SK-N-SH (cell line): ENCODE results near the gene CDPF1. TPM values are rescaled to one million over a fixed set of nuclear protein-coding genes. Genes with fewer than 3 reads are reported as not detected.

Source experiments
- CTCF ChIA-PET: fragments of 300-600, 350-600 bp; formaldehyde crosslinking; extraction: SDS; loops from one replicate; lab custom pipeline; 2021; lab: Yijun Ruan, JAX
- POLR2A ChIA-PET: fragments of 350-600 bp; sonication (Branson Sonifier 250); formaldehyde crosslinking; extraction: SDS; loops from one replicate; lab custom pipeline; 2020; ENCODE audit warnings: antibody characterized with exemption, inconsistent platforms; lab: Yijun Ruan, JAX
- DNase-seq: peaks from one replicate; pipeline ENCODE4 v3.0.0; 2012
- H2AFZ ChIP-seq: fragments of 200-600 bp; sonication (generic); 2 replicates; pipeline ENCODE4 v1.8.1; 2016; ENCODE audit warnings: antibody characterized with exemption, mild to moderate bottlenecking, low read depth
- H3F3A ChIP-seq: fragments of 200-600 bp; sonication (generic); replicated peaks from 2 replicates; pipeline ENCODE3; 2016; ENCODE audit warnings: antibody characterized with exemption, mild to moderate bottlenecking; ENCODE audit not compliant: insufficient read depth
- H3K27ac ChIP-seq, 2 experiments: fragments of 200-500 bp in 1 of 2; fragments of 200-600 bp in 1 of 2; sonication (Bioruptor generic) in 1 of 2; sonication (generic), shearing (Covaris generic) in 1 of 2; 2 replicates each; pipeline versions ENCODE4 v1.5.1 to v1.6.1; 2014 to 2016; ENCODE audit warnings: low read depth in 2 of 2, inconsistent platforms in 1 of 2, low read length in 1 of 2, mild to moderate bottlenecking in 1 of 2, mixed read lengths in 1 of 2
- H3K27me3 ChIP-seq: fragments of 200-600 bp; sonication (generic), shearing (Covaris generic); 2 replicates; pipeline ENCODE4 v1.6.1; 2016; ENCODE audit warnings: mixed run types; ENCODE audit not compliant: insufficient read depth
- H3K36me3 ChIP-seq, 2 experiments: fragments of 200-500 bp in 1 of 2; fragments of 200-600 bp in 1 of 2; sonication (Bioruptor generic) in 1 of 2; sonication (generic) in 1 of 2; replicated peaks in 1 of 2; 2 replicates each; pipeline versions ENCODE3 to v1.5.1; 2014 to 2016; ENCODE audit warnings: low read length in 1 of 2, mild to moderate bottlenecking in 1 of 2; ENCODE audit not compliant: insufficient read depth in 2 of 2, control insufficient read depth in 1 of 2
- H3K4me1 ChIP-seq, 2 experiments: fragments of 200-500 bp in 1 of 2; fragments of 200-600 bp in 1 of 2; sonication (Bioruptor generic) in 1 of 2; sonication (generic), shearing (Covaris generic) in 1 of 2; 2 replicates each; pipeline versions ENCODE4 v1.5.1 to v1.6.1; 2014 to 2016; ENCODE audit warnings: low read depth in 1 of 2, low read length in 1 of 2, mixed run types in 1 of 2; ENCODE audit not compliant: insufficient read depth in 2 of 2, control insufficient read depth in 1 of 2
- H3K4me2 ChIP-seq: fragments of 200-600 bp; sonication (generic), shearing (Covaris generic); 2 replicates; pipeline ENCODE4 v1.6.1; 2017; ENCODE audit warnings: mixed run types
- H3K4me3 ChIP-seq, 2 experiments: fragments of 200-500 bp in 1 of 2; fragments of 200-600 bp in 1 of 2; sonication (Bioruptor generic) in 1 of 2; sonication (generic), shearing (Covaris generic) in 1 of 2; 2 replicates each; pipeline versions ENCODE4 v1.5.1 to v1.8.1; 2014 to 2016; ENCODE audit warnings: low read depth in 2 of 2, inconsistent platforms in 1 of 2, low read length in 1 of 2, mild to moderate bottlenecking in 1 of 2, mixed read lengths in 1 of 2, moderate library complexity in 1 of 2
- H3K79me2 ChIP-seq: fragments of 200-600 bp; sonication (generic); 2 replicates; pipeline ENCODE4 v1.8.1; 2017; ENCODE audit warnings: mild to moderate bottlenecking; ENCODE audit not compliant: insufficient read depth
- H3K9ac ChIP-seq: fragments of 200-600 bp; sonication (generic); 2 replicates; pipeline ENCODE4 v1.6.1; 2017; ENCODE audit warnings: mixed run types
- H3K9me2 ChIP-seq: fragments of 200-600 bp; sonication (generic); 2 replicates; pipeline ENCODE4 v1.6.1; 2017; ENCODE audit warnings: mixed run types
- H3K9me3 ChIP-seq: fragments of 200-600 bp; sonication (generic); 2 replicates; pipeline ENCODE4 v1.6.1; 2017; ENCODE audit warnings: mixed run types, mild to moderate bottlenecking, moderate library complexity
- H4K20me1 ChIP-seq: fragments of 200-600 bp; sonication (generic); 2 replicates; pipeline ENCODE4 v1.6.1; 2017; ENCODE audit warnings: mild to moderate bottlenecking, mixed run types; ENCODE audit not compliant: insufficient read depth
- EP300 ChIP-seq, 2 experiments: IDR thresholded peaks; 2 replicates each; pipeline versions ENCODE4 v1.4.0 to v1.6.1; 2012; ENCODE audit warnings: borderline replicate concordance in 1 of 2, low read depth in 1 of 2, low read length in 1 of 2
- EZH2phosphoT487 ChIP-seq: fragments of 200-600 bp; sonication (generic); IDR thresholded peaks from 2 replicates; pipeline ENCODE4 v1.6.1; 2017; ENCODE audit warnings: low read depth, mixed run types, mild to moderate bottlenecking, antibody characterized with exemption, moderate library complexity, borderline replicate concordance
- FOSL2 ChIP-seq: IDR thresholded peaks from 2 replicates; pipeline ENCODE4 v1.4.0; 2012; ENCODE audit warnings: low read depth, mild to moderate bottlenecking, moderate library complexity, borderline replicate concordance
- FOXJ3 ChIP-seq: sonication (generic); formaldehyde crosslinking; IDR thresholded peaks from 2 replicates; pipeline ENCODE4 v1.5.1; 2020; ENCODE audit warnings: mild to moderate bottlenecking, missing genetic modification reagents
- GABPA ChIP-seq: IDR thresholded peaks from 2 replicates; pipeline ENCODE4 v1.4.0; 2012; ENCODE audit warnings: low read depth, mild to moderate bottlenecking
- MEF2A ChIP-seq: IDR thresholded peaks from 2 replicates; pipeline ENCODE4 v1.4.0; 2012; ENCODE audit warnings: low read depth, borderline replicate concordance
- NFIC ChIP-seq: IDR thresholded peaks from 2 replicates; pipeline ENCODE4 v1.4.0; 2012; ENCODE audit warnings: borderline replicate concordance
- NRF1 ChIP-seq: IDR thresholded peaks from 2 replicates; pipeline ENCODE4 v1.6.1; 2012; ENCODE audit warnings: low read depth, mild to moderate bottlenecking, low read length
- RCOR1 ChIP-seq: fragments of 150-350 bp; IDR thresholded peaks from 2 replicates; pipeline ENCODE4 v1.6.1; 2017; ENCODE audit warnings: antibody characterized with exemption, low read length
- RXRA ChIP-seq: IDR thresholded peaks from 2 replicates; pipeline ENCODE4 v1.4.0; 2012; ENCODE audit warnings: low read depth, mild to moderate bottlenecking, borderline replicate concordance
- SIN3A ChIP-seq: IDR thresholded peaks from 2 replicates; pipeline ENCODE4 v1.6.1; 2012; ENCODE audit warnings: low read depth, mild to moderate bottlenecking, low read length, moderate library complexity, borderline replicate concordance
- TAF1 ChIP-seq: IDR thresholded peaks from 2 replicates; pipeline ENCODE4 v1.6.1; 2012; ENCODE audit warnings: low read depth, mild to moderate bottlenecking, low read length, moderate library complexity, borderline replicate concordance
- TCF12 ChIP-seq: IDR thresholded peaks from 2 replicates; pipeline ENCODE4 v1.4.0; 2012
- WGBS: methylation state at CpG from one replicate; pipeline ENCODE4 v1.1.6; 2017; ENCODE audit warnings: low lambda C conversion rate; 5-methylcytosine and 5-hydroxymethylcytosine counted together
- polyA plus RNA-seq, 3 experiments: library from polyadenylated mRNA; depleted of rRNA; stranded (reverse); fragments of >200 nt; gene quantifications; 2 replicates each; pipeline ENCODE4 v1.2.3, GENCODE V29; 2012
- TF ChIP-seq, protein P1 (sequence below): IDR thresholded peaks from 2 replicates; pipeline ENCODE4; 2012
- TF ChIP-seq, protein P2 (sequence below): IDR thresholded peaks from 2 replicates; pipeline ENCODE4 v1.4.0; 2012; ENCODE audit warnings: low read depth, borderline replicate concordance
- TF ChIP-seq, protein P3 (sequence below): fragments of 150-350 bp; IDR thresholded peaks from 2 replicates; pipeline ENCODE4 v1.6.1; 2016; ENCODE audit warnings: mild to moderate bottlenecking, low read depth, low read length
- TF ChIP-seq, protein P4 (sequence below): fragments of 150-350 bp; IDR thresholded peaks from 2 replicates; pipeline ENCODE4 v1.6.1; 2017; ENCODE audit warnings: antibody characterized with exemption, low read length, low read depth, borderline replicate concordance

CDPF1 gene
- polyA plus RNA-seq, 1 of the 3 experiments (the other 2 are of a cell fraction): 25.3 TPM

DNA sequence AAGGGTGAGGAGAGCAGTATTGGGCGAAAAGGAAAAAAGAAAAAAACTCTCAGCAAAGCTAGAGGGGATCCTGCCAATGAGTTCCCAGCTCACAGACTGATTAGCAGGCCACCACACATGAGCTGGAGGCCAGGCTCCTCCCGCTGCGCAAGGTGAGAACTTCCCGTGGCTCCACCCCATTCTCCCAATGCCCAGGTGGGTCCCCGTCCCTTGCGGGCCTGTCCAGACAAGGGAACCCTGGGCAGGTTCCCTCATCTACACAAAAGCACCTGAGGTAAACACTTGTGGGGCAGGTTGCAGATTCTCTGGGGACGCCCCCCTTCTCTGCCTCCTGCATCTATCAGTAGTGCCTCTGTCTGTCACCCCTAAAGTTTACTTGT is 46.5 kb downstream of the CDPF1 start (continued):
- no peak for TF ChIP-seq NRF1
- TF ChIP-seq, protein P1, sequence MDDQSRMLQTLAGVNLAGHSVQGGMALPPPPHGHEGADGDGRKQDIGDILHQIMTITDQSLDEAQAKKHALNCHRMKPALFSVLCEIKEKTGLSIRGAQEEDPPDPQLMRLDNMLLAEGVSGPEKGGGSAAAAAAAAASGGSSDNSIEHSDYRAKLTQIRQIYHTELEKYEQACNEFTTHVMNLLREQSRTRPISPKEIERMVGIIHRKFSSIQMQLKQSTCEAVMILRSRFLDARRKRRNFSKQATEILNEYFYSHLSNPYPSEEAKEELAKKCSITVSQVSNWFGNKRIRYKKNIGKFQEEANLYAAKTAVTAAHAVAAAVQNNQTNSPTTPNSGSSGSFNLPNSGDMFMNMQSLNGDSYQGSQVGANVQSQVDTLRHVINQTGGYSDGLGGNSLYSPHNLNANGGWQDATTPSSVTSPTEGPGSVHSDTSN: no peak
- TF ChIP-seq TAF1: no peak
- no peak for TF ChIP-seq SIN3A

- CTCF ChIA-PET: no interaction called here
- H3K9ac ChIP-seq: no peak overlapping the region
- H3K27ac ChIP-seq: no peak overlapping the region
- peaks cover 0 to 22% of the 10 kb centered on the region in 2 experiments for H3K36me3 ChIP-seq
- H3K4me2 ChIP-seq: no peak overlapping the region
- no peaks in the 10 kb centered on the region for H3K27me3 ChIP-seq
- WGBS: 94% methylated on average over 12 of the region's 12 CpGs
- TF ChIP-seq, protein P2, sequence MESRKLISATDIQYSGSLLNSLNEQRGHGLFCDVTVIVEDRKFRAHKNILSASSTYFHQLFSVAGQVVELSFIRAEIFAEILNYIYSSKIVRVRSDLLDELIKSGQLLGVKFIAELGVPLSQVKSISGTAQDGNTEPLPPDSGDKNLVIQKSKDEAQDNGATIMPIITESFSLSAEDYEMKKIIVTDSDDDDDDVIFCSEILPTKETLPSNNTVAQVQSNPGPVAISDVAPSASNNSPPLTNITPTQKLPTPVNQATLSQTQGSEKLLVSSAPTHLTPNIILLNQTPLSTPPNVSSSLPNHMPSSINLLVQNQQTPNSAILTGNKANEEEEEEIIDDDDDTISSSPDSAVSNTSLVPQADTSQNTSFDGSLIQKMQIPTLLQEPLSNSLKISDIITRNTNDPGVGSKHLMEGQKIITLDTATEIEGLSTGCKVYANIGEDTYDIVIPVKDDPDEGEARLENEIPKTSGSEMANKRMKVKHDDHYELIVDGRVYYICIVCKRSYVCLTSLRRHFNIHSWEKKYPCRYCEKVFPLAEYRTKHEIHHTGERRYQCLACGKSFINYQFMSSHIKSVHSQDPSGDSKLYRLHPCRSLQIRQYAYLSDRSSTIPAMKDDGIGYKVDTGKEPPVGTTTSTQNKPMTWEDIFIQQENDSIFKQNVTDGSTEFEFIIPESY: no peak
- POLR2A ChIA-PET: no interaction called here
- H3K9me3 ChIP-seq: no peaks in the 10 kb centered on the region
- no peaks in the 10 kb centered on the region for H3K9me2 ChIP-seq
- DNase-seq: no peak
- no peak overlapping the region for H3K4me3 ChIP-seq
- H3K4me1 ChIP-seq: no peaks in the 10 kb centered on the region
- no peaks in the 10 kb centered on the region for H4K20me1 ChIP-seq
- H3K79me2 ChIP-seq: no peaks in the 10 kb centered on the region
- no peak overlapping the region for H2AFZ ChIP-seq
- H3F3A ChIP-seq: no peaks in the 10 kb centered on the region
These were observed 47.0 kb downstream of the CDPF1 start for GRCh38 chr22:46202897-46203600.

DNA sequence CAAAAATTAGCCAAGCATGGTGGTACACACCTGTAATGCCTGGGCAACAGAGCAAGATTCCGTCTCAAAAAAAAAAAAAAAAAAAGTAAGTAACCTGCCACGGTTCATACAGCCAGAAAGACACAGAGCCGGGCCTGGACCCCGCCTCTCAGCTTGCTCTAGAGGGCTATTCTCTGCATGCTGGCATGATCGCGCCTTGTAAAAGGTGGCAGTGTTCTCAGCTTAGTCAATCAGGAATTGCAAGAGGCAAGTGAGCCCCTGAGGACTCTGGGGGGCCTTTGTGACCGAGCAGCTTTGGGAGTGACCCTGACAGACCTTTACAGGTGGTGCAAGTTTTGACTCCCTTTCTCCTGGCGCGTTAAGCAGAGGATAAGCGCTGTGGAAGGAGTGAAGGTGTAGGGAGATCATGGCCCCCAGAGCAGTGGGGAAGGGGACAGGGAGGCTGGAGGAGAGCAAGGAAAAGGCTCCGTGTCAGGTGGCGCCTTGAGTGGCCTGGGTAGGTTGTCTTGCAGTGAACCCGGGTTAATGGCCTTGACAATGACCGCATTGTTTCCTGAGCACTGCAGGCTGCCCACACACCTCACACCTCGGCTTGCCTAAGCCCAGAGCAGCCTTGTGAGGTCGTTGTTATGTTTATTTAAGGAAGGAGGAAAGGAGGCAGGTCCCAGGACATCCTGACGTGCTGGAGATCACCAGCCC is 48.9 kb downstream of the CDPF1 start:
- WGBS: 86% methylated on average over 15 of the region's 17 CpGs
- Histone ChIP-seq H3K4me2 (no peak overlapping the region), H3K27me3 (no peaks in the 10 kb centered on the region), H3K9ac (no peak overlapping the region), H4K20me1 (no peaks in the 10 kb centered on the region), H2AFZ (no peak overlapping the region), H3K4me1 (peaks cover 0 to 1% of the 10 kb centered on the region in 2 experiments; a peak in 1 of 4 replicates), H3K9me3 (no peaks in the 10 kb centered on the region), H3K79me2 (no peaks in the 10 kb centered on the region), H3K4me3 (no peak overlapping the region), H3K36me3 (peaks cover 0 to 18% of the 10 kb centered on the region in 2 experiments), H3F3A (no peaks in the 10 kb centered on the region), H3K27ac (no peak overlapping the region), H3K9me2 (no peaks in the 10 kb centered on the region)
- no peak for DNase-seq
- CTCF ChIA-PET: no interaction called here
- POLR2A ChIA-PET: no interaction called here
- no peak for TF ChIP-seq EZH2phosphoT487
- TF ChIP-seq, protein P3, sequence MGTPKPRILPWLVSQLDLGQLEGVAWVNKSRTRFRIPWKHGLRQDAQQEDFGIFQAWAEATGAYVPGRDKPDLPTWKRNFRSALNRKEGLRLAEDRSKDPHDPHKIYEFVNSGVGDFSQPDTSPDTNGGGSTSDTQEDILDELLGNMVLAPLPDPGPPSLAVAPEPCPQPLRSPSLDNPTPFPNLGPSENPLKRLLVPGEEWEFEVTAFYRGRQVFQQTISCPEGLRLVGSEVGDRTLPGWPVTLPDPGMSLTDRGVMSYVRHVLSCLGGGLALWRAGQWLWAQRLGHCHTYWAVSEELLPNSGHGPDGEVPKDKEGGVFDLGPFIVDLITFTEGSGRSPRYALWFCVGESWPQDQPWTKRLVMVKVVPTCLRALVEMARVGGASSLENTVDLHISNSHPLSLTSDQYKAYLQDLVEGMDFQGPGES: no peak
- TF ChIP-seq EP300 (IDR thresholded peaks at IDR 0.05; ENCODE audit: borderline replicate concordance in 1 of 2, low read depth in 1 of 2, low read length in 1 of 2): no peak
- TF ChIP-seq FOSL2: no peak
- TF ChIP-seq RCOR1: no peak
- no peak for TF ChIP-seq NFIC
- TF ChIP-seq MEF2A: no peak
- no peak for TF ChIP-seq RXRA
- TF ChIP-seq NRF1: no peak
- no peak for TF ChIP-seq GABPA
- TF ChIP-seq TCF12: no peak
- TF ChIP-seq, protein P4, sequence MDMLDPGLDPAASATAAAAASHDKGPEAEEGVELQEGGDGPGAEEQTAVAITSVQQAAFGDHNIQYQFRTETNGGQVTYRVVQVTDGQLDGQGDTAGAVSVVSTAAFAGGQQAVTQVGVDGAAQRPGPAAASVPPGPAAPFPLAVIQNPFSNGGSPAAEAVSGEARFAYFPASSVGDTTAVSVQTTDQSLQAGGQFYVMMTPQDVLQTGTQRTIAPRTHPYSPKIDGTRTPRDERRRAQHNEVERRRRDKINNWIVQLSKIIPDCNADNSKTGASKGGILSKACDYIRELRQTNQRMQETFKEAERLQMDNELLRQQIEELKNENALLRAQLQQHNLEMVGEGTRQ: no peak
- no peak for TF ChIP-seq TAF1
- no peak for TF ChIP-seq FOXJ3 (CRISPR knock-in tag)
